Nephron progenitor cell (in vitro differentiated cells): Measurements from ENCODE around the gene PGAP2.

Experiments
- DNase-seq: peaks from one replicate; pipeline ENCODE4 v3.0.0; 2021
- H3K27ac Mint-ChIP-seq: 2 replicates; pipeline ENCODE4 v1.8.0; 2021; ENCODE audit warnings: mild to moderate bottlenecking, moderate library complexity, mixed read lengths
- H3K27me3 Mint-ChIP-seq: 2 replicates; pipeline ENCODE4 v1.8.0; 2021; ENCODE audit warnings: mild to moderate bottlenecking, low read depth, mixed read lengths; ENCODE audit not compliant: poor library complexity
- H3K36me3 Mint-ChIP-seq: 2 replicates; pipeline ENCODE4 v1.8.0; 2021; ENCODE audit warnings: low read depth, mixed read lengths
- H3K4me1 Mint-ChIP-seq: 2 replicates; pipeline ENCODE4 v1.8.0; 2021; ENCODE audit warnings: mixed read lengths
- H3K4me3 Mint-ChIP-seq: 2 replicates; pipeline ENCODE4 v1.8.0; 2021; ENCODE audit warnings: mild to moderate bottlenecking, moderate library complexity, mixed read lengths
- H3K9me3 Mint-ChIP-seq: 2 replicates; pipeline ENCODE4 v1.8.0; 2021; ENCODE audit warnings: mild to moderate bottlenecking, moderate library complexity, mixed read lengths
- TF ChIP-seq, protein P1 (sequence below): fragments of 200-600 bp; sonication (generic); IDR thresholded peaks from 2 replicates; pipeline ENCODE4 v1.5.0; 2021; ENCODE audit warnings: antibody characterized with exemption

Gene PGAP2

DNA sequence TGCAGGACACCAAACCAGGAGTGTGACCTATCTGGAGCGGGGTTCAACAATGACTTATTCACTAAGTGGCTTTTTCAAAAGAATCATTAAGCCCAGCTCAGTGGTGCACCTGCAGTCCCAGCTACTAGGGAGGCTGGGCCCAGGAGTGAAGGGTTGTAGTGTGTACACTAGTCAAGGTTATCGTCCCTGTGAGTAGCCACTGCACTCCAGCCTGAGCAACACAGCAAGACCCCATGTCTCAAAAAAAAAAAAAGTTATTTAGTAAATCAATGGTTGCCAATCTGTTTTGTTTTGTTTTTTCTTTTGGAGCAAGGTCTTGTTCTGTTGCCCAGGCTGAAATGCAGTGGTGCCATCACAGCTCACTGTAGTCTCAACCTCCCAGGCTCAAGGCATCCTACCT, 24.5 kb downstream of the PGAP2 start:
- Mint-ChIP-seq H3K27me3 (no peaks in the 10 kb centered on the region), H3K4me3 (no peak overlapping the region), H3K9me3 (no peaks in the 10 kb centered on the region), H3K4me1 (peaks cover 28% of the 10 kb centered on the region), H3K36me3 (peaks cover 38% of the 10 kb centered on the region), H3K27ac (no peak overlapping the region)
- TF ChIP-seq, protein P1, sequence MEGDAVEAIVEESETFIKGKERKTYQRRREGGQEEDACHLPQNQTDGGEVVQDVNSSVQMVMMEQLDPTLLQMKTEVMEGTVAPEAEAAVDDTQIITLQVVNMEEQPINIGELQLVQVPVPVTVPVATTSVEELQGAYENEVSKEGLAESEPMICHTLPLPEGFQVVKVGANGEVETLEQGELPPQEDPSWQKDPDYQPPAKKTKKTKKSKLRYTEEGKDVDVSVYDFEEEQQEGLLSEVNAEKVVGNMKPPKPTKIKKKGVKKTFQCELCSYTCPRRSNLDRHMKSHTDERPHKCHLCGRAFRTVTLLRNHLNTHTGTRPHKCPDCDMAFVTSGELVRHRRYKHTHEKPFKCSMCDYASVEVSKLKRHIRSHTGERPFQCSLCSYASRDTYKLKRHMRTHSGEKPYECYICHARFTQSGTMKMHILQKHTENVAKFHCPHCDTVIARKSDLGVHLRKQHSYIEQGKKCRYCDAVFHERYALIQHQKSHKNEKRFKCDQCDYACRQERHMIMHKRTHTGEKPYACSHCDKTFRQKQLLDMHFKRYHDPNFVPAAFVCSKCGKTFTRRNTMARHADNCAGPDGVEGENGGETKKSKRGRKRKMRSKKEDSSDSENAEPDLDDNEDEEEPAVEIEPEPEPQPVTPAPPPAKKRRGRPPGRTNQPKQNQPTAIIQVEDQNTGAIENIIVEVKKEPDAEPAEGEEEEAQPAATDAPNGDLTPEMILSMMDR, result no peak
- no peak for DNase-seq

DNA sequence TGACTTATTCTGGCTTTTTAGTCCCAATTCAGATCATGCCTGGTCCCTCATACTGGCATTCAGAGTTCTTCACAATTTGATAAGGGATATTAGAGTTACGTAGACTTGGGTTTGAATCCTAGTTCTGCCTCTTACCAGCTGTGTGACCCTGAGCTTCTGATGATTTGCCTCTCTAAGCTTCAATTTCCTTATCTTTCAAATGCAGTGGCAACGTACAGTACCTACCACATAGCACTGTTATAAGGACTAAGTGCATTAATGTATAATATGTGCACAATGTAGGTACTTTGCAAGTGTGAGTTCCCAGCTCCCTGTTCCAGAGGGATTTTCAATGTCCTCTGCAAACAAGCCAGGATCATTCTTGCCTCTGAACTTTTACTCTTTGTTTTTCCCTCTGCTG, 25.1 kb downstream of the PGAP2 start:
- Mint-ChIP-seq H3K9me3 (no peaks in the 10 kb centered on the region), H3K4me1 (peaks cover 34% of the 10 kb centered on the region), H3K27me3 (no peaks in the 10 kb centered on the region), H3K36me3 (peaks cover 33% of the 10 kb centered on the region), H3K4me3 (no peak overlapping the region), H3K27ac (no peak overlapping the region)
- DNase-seq, result no peak
- TF ChIP-seq, protein P1, result no peak

DNA sequence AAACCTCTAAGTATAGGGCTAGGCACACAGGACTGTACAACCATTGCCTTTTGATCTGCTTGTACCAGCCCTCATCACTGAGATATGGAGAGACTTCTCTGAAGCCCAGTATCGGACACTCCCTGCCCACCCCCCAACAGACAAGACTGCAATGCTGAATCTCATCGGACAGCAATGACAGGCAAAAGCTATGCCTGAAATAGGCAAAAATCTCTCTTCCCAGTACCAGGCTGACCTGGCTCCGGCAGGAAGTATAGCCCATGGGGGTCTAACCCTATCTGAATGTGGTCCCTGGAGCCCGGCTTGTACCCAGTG, 25.9 kb downstream of the PGAP2 start:
- Mint-ChIP-seq H3K27me3 (no peaks in the 10 kb centered on the region), H3K4me3 (no peak overlapping the region), H3K9me3 (no peaks in the 10 kb centered on the region), H3K27ac (peak overlapping the region; percentile 65), H3K4me1 (peaks cover 43% of the 10 kb centered on the region), H3K36me3 (peaks cover 32% of the 10 kb centered on the region)
- DNase-seq, result no peak
- TF ChIP-seq, protein P1, result no peak

DNA sequence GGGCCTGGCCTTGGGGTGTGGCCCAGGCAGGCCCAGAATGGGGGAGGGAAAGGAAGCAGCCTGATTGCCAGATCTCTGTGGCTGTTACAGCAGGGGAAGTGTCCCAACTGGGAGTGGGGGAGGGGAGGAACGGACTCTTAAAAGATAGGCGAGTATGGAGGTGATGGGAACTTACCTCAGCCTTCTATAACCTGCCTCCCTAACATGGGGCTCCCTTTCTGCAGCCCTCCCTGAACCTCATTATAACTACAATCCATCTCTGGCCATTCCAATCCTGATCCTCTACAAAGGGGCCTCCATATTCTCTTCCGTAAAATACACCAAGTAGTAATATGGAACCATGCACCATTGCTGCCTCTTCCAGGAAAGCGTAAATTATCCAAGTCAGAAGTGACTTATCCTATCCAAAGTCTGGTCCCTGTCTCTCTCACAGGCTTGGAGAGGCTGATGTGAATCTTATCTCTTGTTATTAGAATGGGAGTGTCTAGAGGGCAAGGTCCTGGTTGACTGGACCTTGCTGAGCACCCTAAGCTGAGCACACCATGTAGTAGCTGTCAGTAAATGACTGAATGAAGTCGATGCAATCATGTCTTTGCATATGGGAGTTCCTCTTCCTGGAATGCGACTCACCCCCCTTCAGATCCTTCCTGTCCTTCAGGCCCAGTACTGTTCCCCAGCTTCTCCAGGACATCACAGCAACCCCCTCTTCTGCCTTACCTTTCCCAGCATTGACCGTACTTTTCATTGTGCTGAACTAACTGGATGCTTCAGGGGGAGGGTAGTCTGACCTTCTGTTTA, 26.5 kb downstream of the PGAP2 start:
- Mint-ChIP-seq H3K36me3 (peaks cover 26% of the 10 kb centered on the region), H3K4me3 (no peak overlapping the region), H3K4me1 (peaks cover 48% of the 10 kb centered on the region), H3K27ac (peak overlapping the region; percentile 65), H3K9me3 (no peaks in the 10 kb centered on the region), H3K27me3 (no peaks in the 10 kb centered on the region)
- DNase-seq, result no peak
- TF ChIP-seq, protein P1, result no peak

DNA sequence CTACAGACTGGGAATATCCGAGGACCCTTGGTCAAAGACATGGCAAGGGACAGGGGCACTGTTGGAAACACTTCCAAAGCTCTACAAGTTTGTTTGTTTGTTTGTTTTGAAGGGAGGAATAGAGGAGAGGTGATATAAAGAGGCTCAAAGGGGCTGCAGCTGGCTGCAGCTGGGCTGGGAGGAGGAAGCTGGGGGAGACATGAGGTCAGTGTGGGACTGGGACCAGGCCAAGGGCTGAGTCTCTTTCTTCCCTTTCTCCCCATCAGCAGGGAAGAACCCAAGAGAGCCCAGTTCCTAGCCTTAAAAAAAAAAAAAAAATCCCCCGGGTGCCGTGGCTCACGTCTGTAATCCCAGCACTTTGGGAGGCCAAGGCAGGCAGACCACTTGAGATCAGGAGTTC, 27.4 kb downstream of the PGAP2 start:
- Mint-ChIP-seq H3K4me3 (no peak overlapping the region), H3K4me1 (peaks cover 52% of the 10 kb centered on the region), H3K36me3 (peaks cover 17% of the 10 kb centered on the region), H3K27ac (peak overlapping the region; percentile 63), H3K9me3 (no peaks in the 10 kb centered on the region), H3K27me3 (no peaks in the 10 kb centered on the region)
- TF ChIP-seq, protein P1, result no peak
- no peak for DNase-seq

DNA sequence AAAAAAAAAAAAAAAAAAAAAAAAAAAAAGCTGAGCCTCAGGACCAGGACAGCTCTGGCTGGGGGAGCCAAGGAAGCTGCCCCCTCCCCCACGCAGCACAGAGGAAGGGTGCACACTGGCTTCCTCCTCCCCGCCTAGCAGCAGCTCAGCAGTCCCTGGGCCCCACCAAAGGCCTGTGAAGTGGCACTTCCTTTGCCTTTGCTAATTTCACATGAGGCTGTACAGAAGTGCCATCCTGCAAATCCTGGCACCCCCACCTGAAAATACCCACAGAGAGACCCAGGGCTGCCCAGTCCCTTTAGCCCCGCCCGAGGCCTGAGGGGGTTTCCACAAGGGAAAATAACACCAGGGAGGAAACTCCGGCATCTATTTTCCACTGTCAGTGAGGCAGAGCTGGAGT, 28.5 kb downstream of the PGAP2 start:
- H3K27ac Mint-ChIP-seq, result no peak overlapping the region
- TF ChIP-seq, protein P1, result no peak
- H3K9me3 Mint-ChIP-seq, result peaks cover 4% of the 10 kb centered on the region
- H3K27me3 Mint-ChIP-seq, result no peaks in the 10 kb centered on the region
- H3K36me3 Mint-ChIP-seq, result peaks cover 10% of the 10 kb centered on the region
- no peak overlapping the region for H3K4me3 Mint-ChIP-seq
- DNase-seq, result no peak
- H3K4me1 Mint-ChIP-seq, result peaks cover 52% of the 10 kb centered on the region
